A673 (cell line): Measurements from ENCODE around the gene FGF11. TPM values are rescaled to one million over a fixed set of nuclear protein-coding genes. Genes with fewer than 3 reads are reported as not detected.

Experiments used
- BruUV-seq: library from RNA; stranded (reverse); fragments of 400-500 nt; replicated peaks from 2 replicates; lab custom pipeline; 2021; lab: Mats Ljungman, UMichigan
- CTCF ChIA-PET: fragments of 300-600 bp; sonication (Branson Sonifier 250); formaldehyde crosslinking; loops from one replicate; lab custom pipeline; 2022; ENCODE audit warnings: antibody characterized with exemption; lab: Charles Lee
- POLR2A ChIA-PET: fragments of 300-600 bp; sonication (Branson Sonifier 250); formaldehyde crosslinking; loops from one replicate; lab custom pipeline; 2022; ENCODE audit warnings: antibody characterized with exemption; ENCODE audit not compliant: low non-redundant PET; lab: Charles Lee
- DNase-seq: peaks from one replicate; pipeline ENCODE4 v3.0.0-alpha.2; 2015; ENCODE audit warnings: low spot score
- H3K27ac ChIP-seq: fragments of 200-600 bp; sonication (generic); 2 replicates; pipeline ENCODE4 v1.5.1; 2016; ENCODE audit warnings: mixed run types, low read depth, mild to moderate bottlenecking, mixed read lengths, antibody characterized with exemption, low read length; ENCODE audit not compliant: poor library complexity, severe bottlenecking
- H3K27me3 ChIP-seq: fragments of 200-600 bp; sonication (generic); replicated peaks from 2 replicates; pipeline ENCODE4 v1.6.1; 2017; ENCODE audit warnings: mixed run types, low read depth, mild to moderate bottlenecking, mixed read lengths, antibody characterized with exemption, low read length; ENCODE audit not compliant: insufficient read depth, poor library complexity
- H3K36me3 ChIP-seq: fragments of 200-600 bp; sonication (generic); 2 replicates; pipeline ENCODE4 v1.6.1; 2016; ENCODE audit warnings: mixed run types, mild to moderate bottlenecking, mixed read lengths, antibody characterized with exemption, low read length; ENCODE audit not compliant: insufficient read depth, poor library complexity, severe bottlenecking
- H3K4me1 ChIP-seq: fragments of 200-600 bp; sonication (generic); 2 replicates; pipeline ENCODE4 v1.6.1; 2017; ENCODE audit warnings: mixed run types, mild to moderate bottlenecking, mixed read lengths, antibody characterized with exemption, low read length; ENCODE audit not compliant: insufficient read depth, poor library complexity, severe bottlenecking
- H3K4me3 ChIP-seq: fragments of 200-600 bp; sonication (generic); 2 replicates; pipeline ENCODE4 v1.5.1; 2016; ENCODE audit warnings: low read depth, mixed run types, mild to moderate bottlenecking, mixed read lengths, low read length; ENCODE audit not compliant: poor library complexity, severe bottlenecking
- H3K9me3 ChIP-seq: fragments of 200-600 bp; sonication (generic); 2 replicates; pipeline ENCODE4 v1.6.1; 2016; ENCODE audit warnings: mixed run types, low read depth, mild to moderate bottlenecking, mixed read lengths, antibody characterized with exemption, low read length; ENCODE audit not compliant: poor library complexity, severe bottlenecking
- CTCF ChIP-seq: fragments of 300-800, 200-600 bp; sonication (generic); conservative IDR thresholded peaks from 2 replicates; pipeline ENCODE4 v1.5.1; 2017; ENCODE audit warnings: low read depth, mild to moderate bottlenecking, antibody characterized with exemption, low read length, moderate library complexity, mixed read lengths
- EZH2 ChIP-seq: fragments of 200-600 bp; sonication (generic); IDR thresholded peaks from 2 replicates; pipeline ENCODE4 v1.6.1; 2017; ENCODE audit warnings: borderline replicate concordance, low read depth, mild to moderate bottlenecking, mixed read lengths, antibody characterized with exemption, low read length; ENCODE audit not compliant: poor library complexity, severe bottlenecking
- intact Hi-C: fragments of 100-400 bp; cut with micrococcal nuclease; formaldehyde crosslinking; loops from one replicate; pipeline ENCODE4 v1.10.0; 2022; ENCODE audit not compliant: unreplicated experiment
- total RNA-seq: library from RNA; stranded (reverse); gene quantifications from 2 replicates; pipeline ENCODE4 v1.2.3, GENCODE V29; 2021

Gene FGF11
- total RNA-seq, 1 experiment from 2014 or later, result 18.2 TPM

- H3K27ac ChIP-seq, result no peak overlapping the region
- no peaks in the 10 kb centered on the region for H3K27me3 ChIP-seq
- H3K9me3 ChIP-seq, result no peaks in the 10 kb centered on the region
- intact Hi-C loops, result no loop called here
- no TSS peak for BruUV-seq
- ChIA-PET CTCF (no interaction called here), POLR2A (no interaction called here)
- TF ChIP-seq EZH2 (no peak), CTCF (no peak)
- no peak for DNase-seq
- H3K4me3 ChIP-seq, result no peak overlapping the region
- H3K36me3 ChIP-seq, result peaks cover 13% of the 10 kb centered on the region
- peaks cover 10% of the 10 kb centered on the region for H3K4me1 ChIP-seq
Measured at GRCh38 chr17:7409716-7410115, 29.6 kb upstream of the FGF11 start.

- no peak overlapping the region for H3K4me3 ChIP-seq
- peaks cover 17% of the 10 kb centered on the region for H3K36me3 ChIP-seq
- no TSS peak for BruUV-seq
- no peak for TF ChIP-seq EZH2
- TF ChIP-seq CTCF, result no peak
- CTCF ChIA-PET, result no interaction called here
- POLR2A ChIA-PET, result no interaction called here
- no peak overlapping the region for H3K27ac ChIP-seq
- no peaks in the 10 kb centered on the region for H3K9me3 ChIP-seq
- H3K27me3 ChIP-seq, result no peaks in the 10 kb centered on the region
- intact Hi-C loops, result no loop called here
- DNase-seq, result no peak
- peaks cover 6% of the 10 kb centered on the region for H3K4me1 ChIP-seq
Measured at GRCh38 chr17:7410634-7411426, 28.5 kb upstream of the FGF11 start.

GRCh38 chr17:7411427-7411750 lies 27.9 kb upstream of the FGF11 start:
- CTCF ChIA-PET, result no interaction called here

More at GRCh38 chr17:7411427-7411750, 27.9 kb upstream of the FGF11 start:
- H3K9me3 ChIP-seq, result no peaks in the 10 kb centered on the region
- no peaks in the 10 kb centered on the region for H3K27me3 ChIP-seq
- no TSS peak for BruUV-seq
- H3K36me3 ChIP-seq, result peaks cover 17% of the 10 kb centered on the region
- intact Hi-C loops, result no loop called here
- POLR2A ChIA-PET, result no interaction called here
- DNase-seq, result no peak
- TF ChIP-seq EZH2 (no peak), CTCF (no peak)
- no peak overlapping the region for H3K27ac ChIP-seq
- H3K4me1 ChIP-seq, result peaks cover under 1% of the 10 kb centered on the region
- H3K4me3 ChIP-seq, result no peak overlapping the region
